Breast epithelium (tissue), 4 donors: Measurements from ENCODE around the gene TEX35. TPM values are rescaled to one million over a fixed set of nuclear protein-coding genes. Genes with fewer than 3 reads are reported as not detected.

Experiments
- DNase-seq, 2 donors: peaks; one replicate each; pipeline ENCODE4 v3.0.0-alpha.2; 2019; ENCODE audit warnings: low spot score in 2 of 2
- H3K27ac ChIP-seq, 2 donors: fragments of 200-600 bp; sonication (generic) in 1 of 2; one replicate each; pipeline ENCODE4 v1.5.1; 2016 to 2019; ENCODE audit warnings: mild to moderate bottlenecking in 1 of 2
- H3K27me3 ChIP-seq, 2 donors: fragments of 200-600 bp; sonication (generic) in 1 of 2; one replicate each; pipeline versions ENCODE4 v1.5.1 to v1.6.0; 2017 to 2019; ENCODE audit warnings: control low read depth in 1 of 2, mild to moderate bottlenecking in 1 of 2
- H3K36me3 ChIP-seq: fragments of 200-600 bp; one replicate; pipeline ENCODE4 v1.5.1; 2019
- H3K4me1 ChIP-seq, 2 donors: fragments of 200-600 bp; sonication (generic); one replicate each; pipeline ENCODE4 v1.5.1; 2016 to 2019; ENCODE audit warnings: control low read depth in 1 of 2
- H3K4me3 ChIP-seq, 3 donors: fragments of 200-600 bp; sonication (generic); 1 replicate in 2 of 3; 2 replicates in 1 of 3; pipeline ENCODE4 v1.5.1; 2016 to 2019; ENCODE audit warnings: mild to moderate bottlenecking in 3 of 3, moderate library complexity in 2 of 3
- H3K9me3 ChIP-seq, 2 donors: fragments of 200-600 bp; sonication (generic) in 1 of 2; one replicate each; pipeline ENCODE4 v1.5.1; 2016 to 2019; ENCODE audit warnings: control low read depth in 1 of 2
- POLR2A ChIP-seq: fragments of 450-650 bp; IDR thresholded peaks from one replicate; pipeline ENCODE4 v1.6.1; 2016; ENCODE audit warnings: antibody characterized with exemption, mild to moderate bottlenecking, moderate library complexity
- POLR2AphosphoS5 ChIP-seq, 3 donors: sonication (generic); formaldehyde crosslinking; IDR thresholded peaks; one replicate each; pipeline ENCODE4 v1.6.1; 2017; ENCODE audit warnings: antibody characterized with exemption in 3 of 3
- intact Hi-C: fragments of 100-400 bp; cut with DNase I; formaldehyde crosslinking; loops from one replicate; pipeline ENCODE4 v1.15.1; 2023; ENCODE audit warnings: low total_unique reads
- total RNA-seq, 3 donors: library from RNA; depleted of rRNA; stranded (reverse); fragments of >200 nt; gene quantifications; one replicate each; pipeline ENCODE4 v1.1.0, GENCODE V29; 2016
- TF ChIP-seq, protein P1 (sequence below), 3 donors: fragments of 450-650 bp; IDR thresholded peaks; one replicate each; pipeline ENCODE4 v1.5.1; 2016 to 2017; ENCODE audit warnings: antibody characterized with exemption in 3 of 3, mild to moderate bottlenecking in 3 of 3, moderate library complexity in 3 of 3

The TEX35 gene
- not detected for total RNA-seq

- no peaks in the 10 kb centered on the region for H3K27me3 ChIP-seq
- H3K9me3 ChIP-seq: no peaks in the 10 kb centered on the region
- no peaks in the 10 kb centered on the region for H3K36me3 ChIP-seq
- no peak within 1 kb of the TSS for H3K4me3 ChIP-seq
- H3K4me1 ChIP-seq: no peaks in the 10 kb centered on the region
- no peak for DNase-seq
- H3K27ac ChIP-seq: no peak within 1 kb of the TSS
- intact Hi-C loops: no loop called here
- TF ChIP-seq POLR2AphosphoS5 (IDR thresholded peaks at IDR 0.05) (no peak), POLR2A (no peak)
- TF ChIP-seq, protein P1, sequence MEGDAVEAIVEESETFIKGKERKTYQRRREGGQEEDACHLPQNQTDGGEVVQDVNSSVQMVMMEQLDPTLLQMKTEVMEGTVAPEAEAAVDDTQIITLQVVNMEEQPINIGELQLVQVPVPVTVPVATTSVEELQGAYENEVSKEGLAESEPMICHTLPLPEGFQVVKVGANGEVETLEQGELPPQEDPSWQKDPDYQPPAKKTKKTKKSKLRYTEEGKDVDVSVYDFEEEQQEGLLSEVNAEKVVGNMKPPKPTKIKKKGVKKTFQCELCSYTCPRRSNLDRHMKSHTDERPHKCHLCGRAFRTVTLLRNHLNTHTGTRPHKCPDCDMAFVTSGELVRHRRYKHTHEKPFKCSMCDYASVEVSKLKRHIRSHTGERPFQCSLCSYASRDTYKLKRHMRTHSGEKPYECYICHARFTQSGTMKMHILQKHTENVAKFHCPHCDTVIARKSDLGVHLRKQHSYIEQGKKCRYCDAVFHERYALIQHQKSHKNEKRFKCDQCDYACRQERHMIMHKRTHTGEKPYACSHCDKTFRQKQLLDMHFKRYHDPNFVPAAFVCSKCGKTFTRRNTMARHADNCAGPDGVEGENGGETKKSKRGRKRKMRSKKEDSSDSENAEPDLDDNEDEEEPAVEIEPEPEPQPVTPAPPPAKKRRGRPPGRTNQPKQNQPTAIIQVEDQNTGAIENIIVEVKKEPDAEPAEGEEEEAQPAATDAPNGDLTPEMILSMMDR (IDR thresholded peaks at IDR 0.05): no peak
Observed at GRCh38 chr1:178512566-178513277, at the start of gene TEX35. Gene TEX35 (plus strand): TSS chr1:178513109. CDS start chr1:178513189, 80 bp downstream.

DNA sequence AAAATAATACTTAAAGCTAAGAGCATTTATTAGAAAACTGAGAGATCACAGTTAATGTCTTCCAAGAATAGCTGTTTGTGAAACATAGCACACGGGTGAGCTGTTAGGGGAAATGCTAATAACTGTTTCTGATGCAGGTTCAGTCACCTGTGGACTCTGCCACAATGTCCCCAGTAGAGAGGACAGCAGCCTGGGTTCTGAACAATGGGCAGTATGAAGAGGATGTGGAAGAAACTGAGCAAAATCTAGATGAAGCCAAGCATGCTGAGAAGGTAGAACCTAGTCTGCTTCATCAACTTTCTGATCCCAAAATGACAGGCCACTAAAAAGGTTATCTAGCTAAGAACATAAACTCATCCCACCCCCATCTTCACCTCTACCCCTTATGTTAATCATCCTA lies 48.8 kb upstream of the TEX35 start:
- TF ChIP-seq POLR2A: no peak
- H3K36me3 ChIP-seq: peaks cover 7% of the 10 kb centered on the region
- DNase-seq: no peak
- no peak overlapping the region for H3K4me3 ChIP-seq
- H3K9me3 ChIP-seq: no peaks in the 10 kb centered on the region
- intact Hi-C loops: no loop called here
- no peak overlapping the region for H3K27ac ChIP-seq
- H3K4me1 ChIP-seq: no peaks in the 10 kb centered on the region
- no peaks in the 10 kb centered on the region for H3K27me3 ChIP-seq

DNA sequence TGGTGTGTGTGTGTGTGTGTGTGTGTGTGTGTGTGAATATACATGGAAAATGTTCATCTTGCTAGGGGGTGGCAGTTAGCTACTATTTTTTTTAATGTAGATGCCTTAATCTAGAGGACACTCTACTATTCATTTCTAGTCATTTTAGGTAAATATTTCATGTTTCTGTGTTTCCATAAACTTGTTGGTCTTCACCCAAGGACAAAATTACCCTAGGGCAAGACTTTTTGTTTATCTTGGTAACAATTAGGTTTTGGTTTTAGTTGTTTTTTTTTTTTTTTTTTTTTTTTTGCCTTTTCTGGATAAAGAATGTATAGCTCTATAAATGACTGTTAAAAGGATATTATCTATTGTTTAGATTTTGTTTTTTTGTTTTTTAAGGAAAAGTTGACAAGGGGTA lies 48.3 kb upstream of the TEX35 start:
- Histone ChIP-seq H3K9me3 (no peaks in the 10 kb centered on the region), H3K4me1 (no peaks in the 10 kb centered on the region), H3K27me3 (no peaks in the 10 kb centered on the region), H3K36me3 (peaks cover 7% of the 10 kb centered on the region), H3K27ac (no peak overlapping the region), H3K4me3 (no peak overlapping the region)
- TF ChIP-seq POLR2AphosphoS5 (IDR thresholded peaks at IDR 0.05): no peak
- TF ChIP-seq, protein P1 (IDR thresholded peaks at IDR 0.05): no peak
- no peak for TF ChIP-seq POLR2A
- no peak for DNase-seq
- intact Hi-C loops: no loop called here

- Histone ChIP-seq H3K36me3 (peaks cover 7% of the 10 kb centered on the region), H3K27me3 (no peaks in the 10 kb centered on the region), H3K4me1 (no peaks in the 10 kb centered on the region), H3K4me3 (no peak overlapping the region), H3K27ac (no peak overlapping the region), H3K9me3 (no peaks in the 10 kb centered on the region)
- no peak for TF ChIP-seq POLR2AphosphoS5 (IDR thresholded peaks at IDR 0.05)
- no peak for TF ChIP-seq POLR2A
- TF ChIP-seq, protein P1 (IDR thresholded peaks at IDR 0.05): no peak
- intact Hi-C loops: no loop called here
- DNase-seq: no peak
Observed at GRCh38 chr1:178465011-178465410, 47.9 kb upstream of the TEX35 start.

- intact Hi-C loops: no loop called here
- no peak for DNase-seq
- peaks cover 7% of the 10 kb centered on the region for H3K36me3 ChIP-seq
- H3K4me3 ChIP-seq: no peak overlapping the region
- H3K4me1 ChIP-seq: no peaks in the 10 kb centered on the region
- no peak overlapping the region for H3K27ac ChIP-seq
- H3K27me3 ChIP-seq: no peaks in the 10 kb centered on the region
- TF ChIP-seq, protein P1 (IDR thresholded peaks at IDR 0.05): no peak
- TF ChIP-seq POLR2AphosphoS5 (IDR thresholded peaks at IDR 0.05) (no peak), POLR2A (no peak)
- H3K9me3 ChIP-seq: no peaks in the 10 kb centered on the region
Observed at GRCh38 chr1:178467837-178468236, 45.1 kb upstream of the TEX35 start.
